Nephron (organoid): ENCODE data around the gene SUN1.

Experiments used
- H3K27ac Mint-ChIP-seq, 3 experiments: 2 replicates each; pipeline ENCODE4 v1.8.0; 2020; ENCODE audit warnings: mixed read lengths in 3 of 3, mild to moderate bottlenecking in 2 of 3, moderate library complexity in 1 of 3
- H3K27me3 Mint-ChIP-seq: 2 replicates; pipeline ENCODE4 v1.8.0; 2021; ENCODE audit warnings: low read depth, mild to moderate bottlenecking, moderate library complexity, mixed read lengths
- H3K36me3 Mint-ChIP-seq: 2 replicates; pipeline ENCODE4 v1.8.0; 2020; ENCODE audit warnings: low read depth, mixed read lengths
- H3K4me1 Mint-ChIP-seq: 2 replicates; pipeline ENCODE4 v1.8.0; 2020; ENCODE audit warnings: mixed read lengths
- H3K4me3 Mint-ChIP-seq, 3 experiments: 2 replicates each; pipeline ENCODE4 v1.8.0; 2020; ENCODE audit warnings: mild to moderate bottlenecking in 3 of 3, mixed read lengths in 3 of 3, moderate library complexity in 2 of 3
- H3K9me3 Mint-ChIP-seq: 2 replicates; pipeline ENCODE4 v1.8.0; 2020; ENCODE audit warnings: mixed read lengths
- TF ChIP-seq, protein P1 (sequence below), 3 experiments: fragments of 200-600 bp; sonication (generic); IDR thresholded peaks; one replicate each; pipeline ENCODE4 v1.5.0; 2021; ENCODE audit warnings: antibody characterized with exemption in 3 of 3; ENCODE audit not compliant: unreplicated experiment in 3 of 3

Gene SUN1

DNA sequence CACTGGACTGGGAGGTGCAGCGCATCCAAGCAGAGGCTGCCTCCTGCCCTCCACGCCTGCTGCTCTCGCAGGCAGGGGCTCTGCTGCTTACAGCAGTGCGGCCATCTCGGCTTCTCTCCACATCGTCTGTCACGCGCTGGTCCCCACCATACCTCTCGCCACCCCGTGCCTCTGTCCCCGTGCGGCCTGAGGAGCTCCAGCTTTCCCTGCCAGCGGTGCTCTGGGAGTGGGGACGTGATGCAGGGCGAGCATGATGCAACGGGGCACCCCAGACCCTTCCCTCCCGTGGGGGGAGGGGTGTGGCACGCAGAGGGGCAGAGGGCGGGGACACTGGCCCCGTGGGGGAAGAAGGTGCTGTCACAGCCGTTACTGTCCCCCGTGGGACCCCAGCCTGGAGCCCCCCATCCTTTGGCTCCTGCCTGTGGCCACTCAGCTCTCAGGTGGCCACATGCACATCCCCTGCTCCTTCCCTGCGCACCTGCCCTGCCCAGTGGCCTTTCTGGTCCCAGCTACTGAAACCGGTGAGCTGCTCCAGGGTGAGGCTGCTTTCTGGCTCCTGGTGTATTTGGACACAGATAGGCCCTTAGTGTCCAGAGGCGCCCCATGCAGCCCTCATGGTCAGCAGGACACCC, 53.1 kb downstream of the SUN1 start:
- no peak overlapping the region for H3K4me3 Mint-ChIP-seq
- TF ChIP-seq, protein P1, sequence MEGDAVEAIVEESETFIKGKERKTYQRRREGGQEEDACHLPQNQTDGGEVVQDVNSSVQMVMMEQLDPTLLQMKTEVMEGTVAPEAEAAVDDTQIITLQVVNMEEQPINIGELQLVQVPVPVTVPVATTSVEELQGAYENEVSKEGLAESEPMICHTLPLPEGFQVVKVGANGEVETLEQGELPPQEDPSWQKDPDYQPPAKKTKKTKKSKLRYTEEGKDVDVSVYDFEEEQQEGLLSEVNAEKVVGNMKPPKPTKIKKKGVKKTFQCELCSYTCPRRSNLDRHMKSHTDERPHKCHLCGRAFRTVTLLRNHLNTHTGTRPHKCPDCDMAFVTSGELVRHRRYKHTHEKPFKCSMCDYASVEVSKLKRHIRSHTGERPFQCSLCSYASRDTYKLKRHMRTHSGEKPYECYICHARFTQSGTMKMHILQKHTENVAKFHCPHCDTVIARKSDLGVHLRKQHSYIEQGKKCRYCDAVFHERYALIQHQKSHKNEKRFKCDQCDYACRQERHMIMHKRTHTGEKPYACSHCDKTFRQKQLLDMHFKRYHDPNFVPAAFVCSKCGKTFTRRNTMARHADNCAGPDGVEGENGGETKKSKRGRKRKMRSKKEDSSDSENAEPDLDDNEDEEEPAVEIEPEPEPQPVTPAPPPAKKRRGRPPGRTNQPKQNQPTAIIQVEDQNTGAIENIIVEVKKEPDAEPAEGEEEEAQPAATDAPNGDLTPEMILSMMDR (IDR thresholded peaks at IDR 0.05; ENCODE audit: unreplicated experiment in 3 of 3): no peak
- no peaks in the 10 kb centered on the region for H3K9me3 Mint-ChIP-seq
- no peak overlapping the region for H3K27ac Mint-ChIP-seq
- no peaks in the 10 kb centered on the region for H3K27me3 Mint-ChIP-seq
- H3K4me1 Mint-ChIP-seq: peaks cover 20% of the 10 kb centered on the region
- H3K36me3 Mint-ChIP-seq: peaks cover 9% of the 10 kb centered on the region

DNA sequence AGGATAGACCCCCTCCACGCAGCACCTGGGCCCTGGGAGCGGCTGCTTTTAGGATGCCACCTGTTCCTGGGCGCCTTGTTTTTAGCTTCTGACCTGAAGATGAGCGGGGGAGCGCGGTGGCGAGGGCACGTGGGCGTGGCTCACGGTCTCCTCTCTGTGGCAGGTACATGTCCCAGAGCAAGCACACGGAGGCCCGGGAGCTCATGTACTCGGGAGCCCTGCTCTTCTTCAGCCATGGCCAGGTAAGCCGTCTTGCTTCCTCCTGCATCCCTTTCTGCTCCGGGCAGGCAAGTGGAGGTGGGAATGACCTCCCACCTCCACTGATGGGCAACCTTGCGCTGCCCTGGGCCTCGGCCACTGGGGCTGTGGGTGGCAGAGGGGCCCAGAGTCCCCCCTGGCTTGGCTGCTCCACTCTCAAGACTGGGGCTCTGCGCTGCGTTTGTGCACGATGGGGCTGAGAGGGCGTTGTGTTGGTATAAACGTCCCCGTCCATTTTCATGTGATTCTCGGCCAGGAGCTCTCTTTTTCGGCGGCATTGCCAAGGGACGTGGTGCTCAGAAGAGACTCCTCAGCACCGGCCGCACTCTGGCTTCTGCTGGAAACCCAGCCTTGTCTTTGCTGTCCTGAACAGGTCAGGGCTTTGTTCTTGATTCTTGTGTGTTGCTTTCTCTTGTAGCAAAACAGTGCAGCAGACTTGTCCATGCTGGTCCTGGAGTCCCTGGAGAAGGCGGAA, 53.8 kb downstream of the SUN1 start:
- Mint-ChIP-seq H3K27me3 (no peaks in the 10 kb centered on the region), H3K36me3 (peaks cover 14% of the 10 kb centered on the region), H3K4me1 (peaks cover 15% of the 10 kb centered on the region), H3K27ac (no peak overlapping the region), H3K9me3 (no peaks in the 10 kb centered on the region), H3K4me3 (no peak overlapping the region)
- TF ChIP-seq, protein P1 (IDR thresholded peaks at IDR 0.05; ENCODE audit: unreplicated experiment in 3 of 3): no peak

DNA sequence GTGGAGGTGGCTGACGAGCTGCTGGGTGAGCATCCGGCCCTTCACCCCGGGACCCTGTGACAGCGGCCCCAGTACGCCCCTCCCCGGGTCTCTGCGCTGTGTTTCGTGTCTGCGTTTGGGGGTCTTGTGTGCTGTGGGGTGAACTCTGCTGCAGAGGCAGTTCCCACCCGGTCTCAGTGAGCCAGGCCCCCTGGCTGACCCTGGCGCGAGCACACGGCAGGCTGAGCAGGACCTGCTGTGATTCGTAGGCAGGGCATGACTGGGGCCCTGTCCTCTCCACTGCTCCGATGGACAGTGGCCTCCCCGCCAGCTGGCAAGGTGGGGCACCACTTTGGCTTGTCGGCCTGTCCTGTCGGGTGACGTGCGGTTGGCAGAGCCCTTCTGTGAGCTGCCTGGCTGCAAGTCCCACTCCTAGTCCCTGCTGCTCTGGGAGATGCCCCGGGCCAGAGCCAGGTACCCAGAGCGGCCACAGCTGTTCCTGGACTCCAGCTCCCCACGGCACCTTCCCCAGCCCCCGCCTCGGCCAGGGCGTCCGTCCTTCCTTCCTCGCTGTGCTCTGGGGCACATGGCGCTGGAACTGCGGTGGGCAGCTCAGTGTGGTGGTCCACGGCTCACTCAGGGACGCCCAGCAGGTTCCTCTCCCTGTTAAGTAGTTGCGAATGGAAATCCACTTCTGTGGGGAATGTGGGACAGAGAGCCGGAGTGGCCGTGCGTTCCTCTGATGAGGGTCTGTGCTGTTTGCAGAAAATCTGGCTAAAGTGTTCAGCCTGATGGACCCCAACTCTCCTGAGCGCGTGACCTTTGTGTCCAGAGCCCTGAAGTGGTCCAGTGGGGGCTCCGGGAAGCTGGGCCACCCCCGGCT, 54.6 kb downstream of the SUN1 start:
- Mint-ChIP-seq H3K4me3 (no peak overlapping the region), H3K4me1 (peaks cover 13% of the 10 kb centered on the region), H3K27me3 (no peaks in the 10 kb centered on the region), H3K36me3 (peaks cover 14% of the 10 kb centered on the region), H3K9me3 (no peaks in the 10 kb centered on the region), H3K27ac (no peak overlapping the region)
- TF ChIP-seq, protein P1 (IDR thresholded peaks at IDR 0.05; ENCODE audit: unreplicated experiment in 3 of 3): no peak

DNA sequence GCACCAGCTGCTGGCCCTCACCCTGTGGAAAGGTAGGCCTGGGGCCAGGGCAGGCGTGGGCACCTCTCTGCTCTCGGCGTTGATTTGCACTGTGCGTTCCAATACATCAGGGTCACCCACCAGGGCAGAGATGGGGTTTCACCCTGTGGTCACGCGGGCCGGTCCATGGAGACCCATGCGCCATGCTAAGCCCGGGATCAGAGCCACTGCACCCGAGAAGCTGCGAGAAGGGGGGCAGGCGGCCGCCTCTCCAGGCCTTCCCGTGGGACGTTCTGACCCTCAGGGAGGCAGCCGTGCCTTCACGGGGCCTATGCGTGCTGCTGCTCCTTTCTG, 55.2 kb downstream of the SUN1 start:
- H3K27me3 Mint-ChIP-seq: no peaks in the 10 kb centered on the region

GRCh38 chr7:888081-889024, 56.1 kb downstream of the SUN1 start:
- H3K27ac Mint-ChIP-seq: peak overlapping the region in 1 of 3 experiments; percentile 56
- TF ChIP-seq, protein P1 (IDR thresholded peaks at IDR 0.05; ENCODE audit: unreplicated experiment in 3 of 3): no peak
- H3K9me3 Mint-ChIP-seq: no peaks in the 10 kb centered on the region
- H3K27me3 Mint-ChIP-seq: no peaks in the 10 kb centered on the region
- H3K4me1 Mint-ChIP-seq: peaks cover 1% of the 10 kb centered on the region
- H3K36me3 Mint-ChIP-seq: peaks cover 28% of the 10 kb centered on the region
- H3K4me3 Mint-ChIP-seq: no peak overlapping the region

More for the DNA sequence above, 55.2 kb downstream of the SUN1 start:
- Mint-ChIP-seq H3K4me1 (peaks cover 10% of the 10 kb centered on the region), H3K4me3 (no peak overlapping the region), H3K9me3 (no peaks in the 10 kb centered on the region), H3K27ac (peak overlapping the region in 1 of 3 experiments; percentile 56), H3K36me3 (peaks cover 19% of the 10 kb centered on the region)
- TF ChIP-seq, protein P1 (IDR thresholded peaks at IDR 0.05; ENCODE audit: unreplicated experiment in 3 of 3): no peak
